ENCODE data around the gene UBA6.

Gene UBA6

GRCh38 chr4:67700116-67700737 is 728 bp downstream of the UBA6 start:
- Mint-ChIP-seq H3K9me3 (peaks cover 5% of the 10 kb centered on the region), H3K27me3 (ENCODE audit: low read depth) (no peaks in the 10 kb centered on the region), H3K4me3 (peak overlapping the region; percentile 98), H3K36me3 (ENCODE audit: low read depth) (peaks cover 27% of the 10 kb centered on the region), H3K4me1 (ENCODE audit: low read depth) (peaks cover 43% of the 10 kb centered on the region), H3K27ac (peak overlapping the region; percentile 99)

GRCh38 chr4:67699603-67700002 is 1.4 kb downstream of the UBA6 start:
- Mint-ChIP-seq H3K4me3 (peak overlapping the region; percentile 98), H3K9me3 (no peaks in the 10 kb centered on the region), H3K36me3 (ENCODE audit: low read depth) (peaks cover 27% of the 10 kb centered on the region), H3K27me3 (ENCODE audit: low read depth) (no peaks in the 10 kb centered on the region), H3K4me1 (ENCODE audit: low read depth) (peaks cover 38% of the 10 kb centered on the region), H3K27ac (peak overlapping the region; percentile 99)

GRCh38 chr4:67697860-67698687 is 2.9 kb downstream of the UBA6 start:
- H3K27me3 Mint-ChIP-seq (ENCODE audit: low read depth): no peaks in the 10 kb centered on the region
- no peak overlapping the region for H3K27ac Mint-ChIP-seq
- H3K4me1 Mint-ChIP-seq (ENCODE audit: low read depth): peaks cover 34% of the 10 kb centered on the region
- H3K36me3 Mint-ChIP-seq (ENCODE audit: low read depth): peaks cover 27% of the 10 kb centered on the region
- no peaks in the 10 kb centered on the region for H3K9me3 Mint-ChIP-seq
- H3K4me3 Mint-ChIP-seq: no peak overlapping the region

- H3K4me1 Mint-ChIP-seq (ENCODE audit: low read depth): peaks cover 31% of the 10 kb centered on the region
- no peak overlapping the region for H3K27ac Mint-ChIP-seq
- peaks cover 47% of the 10 kb centered on the region for H3K36me3 Mint-ChIP-seq (ENCODE audit: low read depth)
- no peaks in the 10 kb centered on the region for H3K27me3 Mint-ChIP-seq (ENCODE audit: low read depth)
- H3K9me3 Mint-ChIP-seq: peaks cover 10% of the 10 kb centered on the region
- H3K4me3 Mint-ChIP-seq: no peak overlapping the region
These were observed 4.9 kb downstream of the UBA6 start for GRCh38 chr4:67696061-67696460.

- Mint-ChIP-seq H3K27ac (no peak overlapping the region), H3K4me3 (no peak overlapping the region), H3K27me3 (ENCODE audit: low read depth) (no peaks in the 10 kb centered on the region), H3K9me3 (peaks cover 10% of the 10 kb centered on the region), H3K4me1 (ENCODE audit: low read depth) (peaks cover 38% of the 10 kb centered on the region), H3K36me3 (ENCODE audit: low read depth) (peaks cover 58% of the 10 kb centered on the region)
These were observed 6.3 kb downstream of the UBA6 start for GRCh38 chr4:67694662-67695061.

- Mint-ChIP-seq H3K4me3 (no peak overlapping the region), H3K4me1 (ENCODE audit: low read depth) (peaks cover 32% of the 10 kb centered on the region), H3K27me3 (ENCODE audit: low read depth) (no peaks in the 10 kb centered on the region), H3K27ac (no peak overlapping the region), H3K36me3 (ENCODE audit: low read depth) (peaks cover 53% of the 10 kb centered on the region), H3K9me3 (peaks cover 10% of the 10 kb centered on the region)
These were observed 9.6 kb downstream of the UBA6 start for GRCh38 chr4:67691328-67691727.

- no peak overlapping the region for H3K4me3 Mint-ChIP-seq
- H3K36me3 Mint-ChIP-seq (ENCODE audit: low read depth): peaks cover 43% of the 10 kb centered on the region
- H3K9me3 Mint-ChIP-seq: peaks cover 10% of the 10 kb centered on the region
- peaks cover 39% of the 10 kb centered on the region for H3K4me1 Mint-ChIP-seq (ENCODE audit: low read depth)
- no peak overlapping the region for H3K27ac Mint-ChIP-seq
- no peaks in the 10 kb centered on the region for H3K27me3 Mint-ChIP-seq (ENCODE audit: low read depth)
These were observed 13.3 kb downstream of the UBA6 start for GRCh38 chr4:67687636-67688035.

GRCh38 chr4:67685532-67685859 is 15.5 kb downstream of the UBA6 start:
- Mint-ChIP-seq H3K4me1 (ENCODE audit: low read depth) (peaks cover 37% of the 10 kb centered on the region), H3K27ac (peak overlapping the region; percentile 79), H3K9me3 (no peaks in the 10 kb centered on the region), H3K4me3 (peak overlapping the region; percentile 50), H3K36me3 (ENCODE audit: low read depth) (peaks cover 36% of the 10 kb centered on the region), H3K27me3 (ENCODE audit: low read depth) (no peaks in the 10 kb centered on the region)

GRCh38 chr4:67684839-67685531 is 16.0 kb downstream of the UBA6 start:
- H3K4me3 Mint-ChIP-seq: peak overlapping the region; percentile 50
- no peaks in the 10 kb centered on the region for H3K27me3 Mint-ChIP-seq (ENCODE audit: low read depth)
- no peaks in the 10 kb centered on the region for H3K9me3 Mint-ChIP-seq
- peaks cover 33% of the 10 kb centered on the region for H3K36me3 Mint-ChIP-seq (ENCODE audit: low read depth)
- H3K27ac Mint-ChIP-seq: peak overlapping the region; percentile 79
- H3K4me1 Mint-ChIP-seq (ENCODE audit: low read depth): peaks cover 35% of the 10 kb centered on the region

- H3K4me3 Mint-ChIP-seq: no peak overlapping the region
- no peaks in the 10 kb centered on the region for H3K9me3 Mint-ChIP-seq
- H3K27me3 Mint-ChIP-seq (ENCODE audit: low read depth): no peaks in the 10 kb centered on the region
- H3K27ac Mint-ChIP-seq: no peak overlapping the region
- H3K4me1 Mint-ChIP-seq (ENCODE audit: low read depth): peaks cover 26% of the 10 kb centered on the region
- H3K36me3 Mint-ChIP-seq (ENCODE audit: low read depth): peaks cover 36% of the 10 kb centered on the region
These were observed 18.7 kb downstream of the UBA6 start for GRCh38 chr4:67682266-67682665.

- Mint-ChIP-seq H3K4me1 (ENCODE audit: low read depth) (peaks cover 24% of the 10 kb centered on the region), H3K9me3 (no peaks in the 10 kb centered on the region), H3K4me3 (no peak overlapping the region), H3K27ac (peak overlapping the region; percentile 31), H3K36me3 (ENCODE audit: low read depth) (peaks cover 40% of the 10 kb centered on the region), H3K27me3 (ENCODE audit: low read depth) (no peaks in the 10 kb centered on the region)
These were observed 20.3 kb downstream of the UBA6 start for GRCh38 chr4:67680581-67681222.

GRCh38 chr4:67678612-67679011 is 22.3 kb downstream of the UBA6 start:
- Mint-ChIP-seq H3K9me3 (no peaks in the 10 kb centered on the region), H3K36me3 (ENCODE audit: low read depth) (peaks cover 47% of the 10 kb centered on the region), H3K4me1 (ENCODE audit: low read depth) (peaks cover 12% of the 10 kb centered on the region), H3K27me3 (ENCODE audit: low read depth) (no peaks in the 10 kb centered on the region), H3K27ac (no peak overlapping the region), H3K4me3 (no peak overlapping the region)

GRCh38 chr4:67674098-67674497 is 26.9 kb downstream of the UBA6 start:
- Mint-ChIP-seq H3K27ac (no peak overlapping the region), H3K4me3 (no peak overlapping the region), H3K36me3 (ENCODE audit: low read depth) (peaks cover 52% of the 10 kb centered on the region), H3K4me1 (ENCODE audit: low read depth) (peaks cover 6% of the 10 kb centered on the region), H3K9me3 (no peaks in the 10 kb centered on the region), H3K27me3 (ENCODE audit: low read depth) (no peaks in the 10 kb centered on the region)

GRCh38 chr4:67668315-67668714 is 32.6 kb downstream of the UBA6 start:
- Mint-ChIP-seq H3K9me3 (no peaks in the 10 kb centered on the region), H3K4me3 (no peak overlapping the region), H3K4me1 (ENCODE audit: low read depth) (peaks cover 2% of the 10 kb centered on the region), H3K27me3 (ENCODE audit: low read depth) (no peaks in the 10 kb centered on the region), H3K27ac (no peak overlapping the region), H3K36me3 (ENCODE audit: low read depth) (peaks cover 50% of the 10 kb centered on the region)

Measured in T-helper 1 cell treated with Interleukin-12 subunit alpha and Interleukin-12 subunit beta and Interleukin-4 antibody, amounts not matched to agents 30 μg/mL and 1 μg/mL, for 36 hours (primary cell).